HG03095 (cell line): Measurements from ENCODE around the gene PAPLN.

ENCODE experiments used
- ATAC-seq: cut with Tn5 transposase; IDR thresholded peaks from one replicate; pipeline ENCODE4 v1.9.1; 2021; ENCODE audit warnings: moderate library complexity; ENCODE audit not compliant: unreplicated experiment

Gene PAPLN

DNA sequence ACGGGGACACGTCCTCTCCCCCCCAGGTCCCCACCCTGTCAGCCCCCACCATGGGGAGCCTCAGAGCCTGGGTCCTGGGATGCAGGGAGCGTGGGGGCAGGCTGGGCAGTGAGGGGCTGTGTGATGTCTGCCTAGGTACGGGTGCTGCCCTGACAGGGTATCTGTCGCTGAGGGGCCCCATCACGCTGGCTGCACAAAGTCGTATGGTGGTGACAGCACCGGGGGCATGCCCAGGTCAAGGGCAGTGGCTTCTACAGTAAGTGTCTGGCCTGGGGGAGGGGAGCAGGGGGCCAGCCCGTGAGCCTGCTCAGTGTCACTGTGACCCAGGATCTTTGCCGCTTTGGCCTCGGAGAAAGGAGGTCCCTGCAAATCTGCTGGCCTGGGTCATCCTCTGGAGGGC, 23.3 kb downstream of the PAPLN start:
- ATAC-seq: no peak

DNA sequence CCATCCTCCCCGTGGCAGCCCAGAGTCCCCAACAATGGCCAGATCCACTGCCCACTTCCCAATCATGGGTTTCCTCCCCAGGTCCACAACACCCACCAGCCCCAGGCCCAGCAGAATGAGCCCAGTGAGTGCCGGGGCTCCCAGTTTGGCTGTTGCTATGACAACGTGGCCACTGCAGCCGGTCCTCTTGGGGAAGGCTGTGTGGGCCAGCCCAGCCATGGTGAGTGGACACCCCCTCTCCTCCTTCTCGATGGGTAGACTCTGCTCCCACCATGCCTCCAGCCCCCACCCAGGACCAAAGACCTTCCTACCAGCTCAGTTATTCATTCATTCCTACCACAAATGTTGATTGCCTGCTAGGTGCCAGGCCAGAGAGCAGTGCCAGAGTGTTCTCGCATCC, 23.8 kb downstream of the PAPLN start:
- ATAC-seq: no peak

DNA sequence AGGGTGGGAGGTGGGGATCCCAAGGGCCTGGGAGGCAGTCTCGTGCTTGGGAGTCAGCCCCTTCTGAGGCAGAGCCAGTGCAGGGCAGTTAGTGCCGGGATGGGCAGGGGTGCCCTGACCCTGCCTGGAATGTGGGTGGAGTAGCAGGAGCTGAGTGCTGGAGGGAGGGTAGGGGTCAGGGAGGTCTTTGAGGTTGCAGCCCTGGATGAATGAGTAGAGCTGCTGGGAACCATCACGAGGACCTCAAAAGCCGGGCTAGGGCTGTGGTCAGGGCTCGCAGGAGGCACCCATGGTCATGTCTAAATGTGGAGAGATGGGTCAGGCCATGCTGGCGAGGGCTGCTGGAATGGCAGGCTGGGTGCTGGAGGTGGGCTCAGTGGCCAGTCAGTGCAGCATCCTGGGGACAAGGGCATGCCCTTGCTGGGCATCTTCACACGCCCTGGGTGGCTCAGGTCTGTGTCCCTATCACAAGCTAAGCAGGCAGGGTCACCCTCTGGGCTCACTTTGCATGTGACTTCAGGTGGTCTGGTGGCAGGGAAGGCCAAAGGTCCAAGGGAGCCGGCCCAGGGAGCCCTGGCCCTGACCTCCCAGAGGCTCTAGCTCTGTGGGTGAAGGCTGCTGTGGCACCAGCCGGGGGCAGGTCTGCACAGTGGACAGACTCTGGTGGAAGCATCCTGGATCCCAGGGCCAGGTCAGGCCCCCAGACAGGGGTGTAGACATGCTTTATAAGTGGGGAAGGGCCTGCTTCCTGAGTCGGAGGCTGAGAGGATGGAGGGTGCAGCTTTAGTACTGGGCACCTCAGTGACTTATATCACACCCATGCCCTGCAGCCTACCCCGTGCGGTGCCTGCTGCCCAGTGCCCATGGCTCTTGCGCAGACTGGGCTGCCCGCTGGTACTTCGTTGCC, 24.5 kb downstream of the PAPLN start:
- ATAC-seq: no peak

DNA sequence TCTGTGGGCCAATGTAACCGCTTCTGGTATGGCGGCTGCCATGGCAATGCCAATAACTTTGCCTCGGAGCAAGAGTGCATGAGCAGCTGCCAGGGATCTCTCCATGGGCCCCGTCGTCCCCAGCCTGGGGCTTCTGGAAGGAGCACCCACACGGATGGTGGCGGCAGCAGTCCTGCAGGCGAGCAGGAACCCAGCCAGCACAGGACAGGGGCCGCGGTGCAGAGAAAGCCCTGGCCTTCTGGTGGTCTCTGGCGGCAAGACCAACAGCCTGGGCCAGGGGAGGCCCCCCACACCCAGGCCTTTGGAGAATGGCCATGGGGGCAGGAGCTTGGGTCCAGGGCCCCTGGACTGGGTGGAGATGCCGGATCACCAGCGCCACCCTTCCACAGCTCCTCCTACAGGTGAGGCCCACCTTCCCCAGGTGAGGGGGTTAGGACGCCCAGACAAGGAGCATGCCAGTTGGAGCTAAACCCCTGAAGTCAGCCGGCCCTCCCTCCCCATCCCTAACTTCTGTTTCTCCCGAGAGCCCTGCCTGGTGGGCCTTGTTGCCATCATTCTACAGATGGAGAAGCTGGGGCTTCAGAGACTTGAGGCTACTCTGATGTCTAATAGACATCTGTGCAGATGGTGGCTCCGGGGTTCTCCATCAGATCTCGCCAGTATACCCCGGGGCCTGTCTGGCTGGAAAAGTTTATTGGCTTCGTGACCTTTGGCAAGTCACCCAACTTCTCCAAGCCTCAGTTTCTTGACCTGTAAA, 25.3 kb downstream of the PAPLN start:
- no peak for ATAC-seq

DNA sequence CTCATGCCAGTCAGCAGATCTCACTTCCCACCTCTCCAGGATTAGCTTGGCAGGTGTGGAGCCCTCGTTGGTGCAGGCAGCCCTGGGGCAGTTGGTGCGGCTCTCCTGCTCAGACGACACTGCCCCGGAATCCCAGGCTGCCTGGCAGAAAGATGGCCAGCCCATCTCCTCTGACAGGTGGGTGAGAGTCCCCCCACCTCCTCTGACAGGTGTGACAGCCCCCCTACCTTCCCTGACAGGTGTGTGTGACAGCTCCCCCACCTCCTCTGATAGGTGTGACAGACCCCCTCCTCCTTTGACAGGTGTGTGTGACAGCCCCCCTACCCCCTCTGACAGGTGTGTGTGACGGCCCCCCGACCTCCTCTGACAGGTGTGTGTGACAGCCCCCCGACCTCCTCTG, 26.3 kb downstream of the PAPLN start:
- ATAC-seq: no peak

DNA sequence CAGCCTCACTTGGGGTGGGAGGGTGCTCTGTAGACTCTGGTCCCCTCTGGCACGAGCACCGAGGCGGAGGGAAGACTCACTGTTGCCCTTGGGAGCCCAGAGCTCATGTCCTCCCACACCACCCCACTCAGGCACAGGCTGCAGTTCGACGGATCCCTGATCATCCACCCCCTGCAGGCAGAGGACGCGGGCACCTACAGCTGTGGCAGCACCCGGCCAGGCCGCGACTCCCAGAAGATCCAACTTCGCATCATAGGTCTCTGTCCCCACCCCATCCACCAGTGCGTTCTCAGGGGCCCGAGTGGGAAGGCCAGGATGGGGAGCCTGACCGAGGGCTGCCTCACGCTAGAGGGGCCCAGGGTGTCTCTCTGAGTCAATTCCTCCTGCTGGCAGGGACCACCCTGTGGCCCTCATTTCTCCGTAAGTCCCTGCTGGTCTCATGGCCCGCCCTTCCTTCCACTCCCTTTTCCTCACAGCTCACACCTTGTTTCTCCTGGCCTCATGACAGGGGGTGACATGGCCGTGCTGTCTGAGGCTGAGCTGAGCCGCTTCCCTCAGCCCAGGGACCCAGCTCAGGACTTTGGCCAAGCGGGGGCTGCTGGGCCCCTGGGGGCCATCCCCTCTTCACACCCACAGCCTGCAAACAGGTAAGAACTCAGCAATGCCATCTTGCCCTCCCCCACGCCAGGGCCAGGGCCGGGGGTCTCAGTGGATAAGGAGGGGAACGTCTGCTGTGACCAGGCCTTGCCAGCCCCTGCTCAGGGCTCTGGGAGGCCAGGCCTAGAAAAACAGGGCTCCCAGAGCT, 27.0 kb downstream of the PAPLN start:
- ATAC-seq: no peak

DNA sequence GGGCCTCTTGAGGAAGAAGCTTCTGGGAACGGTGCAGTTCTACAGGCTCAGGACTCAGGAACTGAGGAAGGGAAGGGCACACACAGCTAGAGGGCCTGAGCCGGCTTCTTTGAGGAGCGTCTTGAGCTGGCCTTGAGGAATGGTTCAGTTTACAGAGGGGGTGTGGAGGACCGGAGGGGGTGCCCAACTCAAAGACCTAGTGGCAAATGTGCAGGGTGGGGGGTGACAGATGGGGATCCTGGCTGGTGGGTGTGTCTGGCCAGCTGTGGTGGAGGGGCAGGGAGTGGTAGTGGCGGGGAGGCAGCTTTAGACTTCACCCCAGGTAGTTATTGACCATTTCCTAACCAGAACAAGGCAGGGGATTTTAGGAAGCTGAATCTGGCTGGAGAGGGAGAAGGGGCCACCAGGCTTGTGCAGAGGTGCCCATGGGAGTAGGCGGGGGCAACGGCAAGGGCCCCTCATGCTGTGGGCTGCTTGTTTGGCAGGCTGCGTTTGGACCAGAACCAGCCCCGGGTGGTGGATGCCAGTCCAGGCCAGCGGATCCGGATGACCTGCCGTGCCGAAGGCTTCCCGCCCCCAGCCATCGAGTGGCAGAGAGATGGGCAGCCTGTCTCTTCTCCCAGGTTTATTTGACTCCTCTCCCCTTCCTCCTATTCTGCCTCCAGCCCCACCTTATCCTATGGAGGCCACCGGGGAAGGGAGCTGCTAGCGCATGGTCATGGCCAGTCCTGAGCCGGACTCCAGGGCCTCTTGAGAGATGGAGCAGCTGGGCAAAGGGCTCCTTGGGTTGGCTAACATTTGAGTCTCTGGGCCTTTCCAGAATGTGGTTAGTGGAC, 27.8 kb downstream of the PAPLN start:
- ATAC-seq: no peak

DNA sequence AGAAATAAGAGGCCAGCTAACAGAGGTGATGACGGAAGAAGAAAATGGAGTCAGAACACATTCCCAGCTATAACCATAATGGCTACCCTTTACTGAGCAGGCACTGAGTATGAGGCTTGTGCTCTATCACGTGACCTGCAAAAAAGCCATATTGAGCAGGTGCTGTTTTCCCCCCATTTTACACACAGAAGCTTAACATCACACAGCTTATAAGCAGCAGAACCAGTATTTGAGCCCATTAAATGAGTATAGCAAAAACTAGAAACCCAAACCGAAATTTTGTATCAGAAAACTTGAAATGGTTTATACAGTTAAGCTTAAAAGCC, 28.4 kb downstream of the PAPLN start:
- no peak for ATAC-seq

DNA sequence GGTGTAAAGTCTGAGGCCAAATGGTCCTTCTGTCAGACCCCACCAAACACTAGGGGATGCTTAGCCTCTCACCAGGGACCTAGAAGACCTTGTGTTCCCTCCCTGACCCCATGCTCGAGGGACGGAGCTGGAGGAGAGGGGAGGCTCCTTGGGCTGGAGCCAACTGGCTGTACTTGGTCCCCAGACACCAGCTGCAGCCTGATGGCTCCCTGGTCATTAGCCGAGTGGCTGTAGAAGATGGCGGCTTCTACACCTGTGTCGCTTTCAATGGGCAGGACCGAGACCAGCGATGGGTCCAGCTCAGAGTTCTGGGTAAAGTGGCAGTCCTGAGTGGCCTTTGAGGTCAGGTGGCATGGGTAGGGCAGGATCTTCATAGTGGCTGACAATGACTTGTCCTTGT, 29.0 kb downstream of the PAPLN start:
- no peak for ATAC-seq

DNA sequence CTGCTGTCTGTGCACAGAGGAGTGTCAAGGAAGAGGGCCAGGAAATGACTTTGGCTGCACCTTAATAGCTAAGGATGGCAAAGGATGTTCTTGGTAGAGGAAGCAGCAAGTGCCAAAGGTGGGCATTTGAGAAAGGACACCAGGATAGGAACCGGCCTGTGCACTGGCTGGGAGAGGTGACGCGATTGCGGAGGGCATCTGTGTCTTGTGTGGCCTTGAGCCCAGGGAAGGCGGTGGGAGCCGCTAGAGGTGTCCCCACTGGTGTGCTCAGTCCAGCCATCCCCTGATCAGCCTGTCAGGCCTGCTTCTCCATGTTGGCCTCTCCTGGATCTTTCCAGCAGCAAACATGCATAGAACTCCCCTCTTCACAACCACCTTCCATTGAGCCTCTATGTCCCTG, 30.2 kb downstream of the PAPLN start:
- no peak for ATAC-seq

DNA sequence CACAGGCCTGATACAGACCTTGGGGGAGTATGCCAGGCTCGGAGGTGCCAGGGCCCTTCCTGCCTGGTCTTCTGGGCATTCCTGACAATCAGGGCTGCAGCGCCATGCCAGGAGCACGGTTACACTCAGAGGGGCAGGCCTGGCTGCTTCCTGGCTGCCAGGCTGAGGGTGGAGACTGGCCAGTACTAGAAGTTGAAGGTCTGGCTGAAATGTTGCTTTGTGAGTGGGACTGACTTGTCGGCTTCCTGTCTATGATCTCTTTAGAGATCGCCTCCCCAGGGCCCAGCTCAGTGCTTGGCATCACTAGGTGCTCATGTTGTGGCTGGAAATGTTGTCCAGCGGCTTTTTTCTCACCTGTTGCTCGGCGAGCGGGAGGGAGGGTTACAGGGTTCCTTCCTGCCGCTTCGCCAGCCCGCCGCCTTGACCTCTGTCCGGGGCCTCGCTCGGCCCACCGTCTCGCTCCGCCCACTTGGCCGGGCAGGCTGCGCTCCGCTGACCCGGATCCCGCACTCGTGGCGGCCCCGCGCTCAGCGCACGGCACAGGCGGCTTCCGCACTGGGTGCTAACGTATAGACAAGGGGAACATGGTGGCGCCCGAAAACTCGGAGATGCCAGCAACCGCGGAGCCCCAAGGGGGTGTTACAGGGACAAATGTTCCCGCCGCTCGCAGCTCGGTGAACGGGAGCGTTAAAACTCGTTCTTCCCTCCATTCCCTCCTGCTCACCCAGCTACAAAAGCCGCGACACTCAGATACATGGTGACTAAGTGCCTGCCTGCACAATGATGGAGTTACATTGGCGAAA, 32.6 kb downstream of the PAPLN start:
- no peak for ATAC-seq

DNA sequence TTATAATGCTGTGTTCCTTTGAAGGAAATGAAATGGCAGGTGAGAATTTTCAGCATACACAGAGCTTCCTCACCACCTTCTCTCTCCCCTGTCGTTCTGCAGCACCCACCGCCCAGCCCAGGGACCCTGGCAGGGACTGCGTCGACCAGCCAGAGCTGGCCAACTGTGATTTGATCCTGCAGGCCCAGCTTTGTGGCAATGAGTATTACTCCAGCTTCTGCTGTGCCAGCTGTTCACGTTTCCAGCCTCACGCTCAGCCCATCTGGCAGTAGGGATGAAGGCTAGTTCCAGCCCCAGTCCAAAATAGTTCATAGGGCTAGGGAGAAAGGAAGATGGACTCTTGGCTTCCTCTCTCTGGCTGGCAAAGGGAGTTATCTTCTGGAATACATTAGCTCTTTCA, 35.1 kb downstream of the PAPLN start:
- ATAC-seq: no peak

DNA sequence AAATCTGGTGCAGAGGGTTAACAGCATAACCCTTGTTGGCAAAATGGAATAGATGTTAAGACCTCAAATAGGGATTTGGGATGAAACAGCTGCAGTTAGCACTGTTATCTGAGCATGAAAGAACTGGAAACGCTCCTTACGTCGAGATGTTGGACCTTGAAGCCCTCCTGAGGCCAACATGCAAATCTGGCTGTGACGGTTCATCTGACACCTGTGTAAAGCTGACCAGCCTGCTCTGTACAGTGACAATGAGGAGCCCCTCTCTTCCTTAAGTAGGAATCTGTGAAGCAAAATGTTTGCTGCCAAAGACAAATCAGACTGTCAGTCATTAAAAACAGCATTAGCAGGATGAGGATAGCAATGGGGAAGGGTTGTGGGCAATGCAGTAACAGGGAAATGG, 36.5 kb downstream of the PAPLN start:
- no peak for ATAC-seq

DNA sequence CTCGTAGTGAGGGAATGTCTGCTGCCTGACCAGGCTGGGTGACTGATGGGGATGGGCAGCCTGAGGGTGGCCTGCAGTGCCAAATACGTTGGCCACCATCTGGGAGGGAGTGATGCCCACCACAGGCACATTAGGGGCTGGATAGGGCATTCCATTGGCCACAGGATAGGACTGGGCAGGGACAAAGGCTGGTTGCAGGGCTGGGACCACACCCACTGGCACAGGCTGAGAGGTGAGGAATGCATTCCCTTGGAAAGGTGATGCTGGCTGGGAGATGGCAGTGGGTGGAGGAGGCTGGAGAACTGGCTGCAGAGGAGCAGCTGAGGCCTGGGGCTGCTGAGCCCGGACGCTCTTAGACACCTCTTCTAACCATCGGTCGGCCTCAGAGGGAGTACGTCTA, 39.5 kb downstream of the PAPLN start:
- ATAC-seq: no peak

DNA sequence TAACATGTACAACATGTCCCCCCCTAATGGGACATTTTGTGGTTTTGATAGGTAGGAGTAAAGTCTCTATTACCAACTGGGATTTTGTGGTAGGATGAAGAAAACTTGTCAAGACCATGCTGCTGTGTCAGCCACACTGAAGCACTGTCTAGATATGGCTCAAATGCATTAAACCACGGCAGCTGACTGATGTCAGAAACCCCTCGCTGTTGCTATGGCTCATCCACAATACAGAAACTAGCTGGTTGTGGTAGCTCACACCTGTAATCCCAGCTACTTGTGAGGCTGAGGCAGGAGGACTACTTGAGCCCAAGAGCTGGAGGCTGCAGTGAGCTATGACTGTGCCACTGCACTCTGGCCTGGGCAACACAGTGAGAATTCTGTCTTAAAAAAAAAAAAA, 40.1 kb downstream of the PAPLN start:
- no peak for ATAC-seq

DNA sequence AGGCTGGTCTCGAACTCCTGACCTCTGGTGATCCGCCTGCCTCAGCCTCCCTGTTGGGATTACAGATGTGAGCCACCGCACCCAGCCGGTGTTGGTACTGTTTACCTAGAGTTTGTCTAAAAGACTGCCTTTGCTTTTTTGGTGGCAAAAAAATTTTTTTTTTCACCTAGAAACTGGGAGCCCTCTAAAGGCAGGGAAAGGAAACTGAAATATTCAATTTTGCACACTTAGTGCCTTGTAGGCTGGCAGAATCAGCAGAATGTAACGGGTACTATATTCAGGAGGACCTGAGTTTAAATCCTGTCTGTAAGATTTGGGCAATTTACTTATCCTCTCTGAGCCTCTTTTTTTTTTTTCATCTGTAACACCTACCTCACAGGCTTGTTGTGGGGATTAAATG, 43.6 kb downstream of the PAPLN start:
- ATAC-seq: no peak

DNA sequence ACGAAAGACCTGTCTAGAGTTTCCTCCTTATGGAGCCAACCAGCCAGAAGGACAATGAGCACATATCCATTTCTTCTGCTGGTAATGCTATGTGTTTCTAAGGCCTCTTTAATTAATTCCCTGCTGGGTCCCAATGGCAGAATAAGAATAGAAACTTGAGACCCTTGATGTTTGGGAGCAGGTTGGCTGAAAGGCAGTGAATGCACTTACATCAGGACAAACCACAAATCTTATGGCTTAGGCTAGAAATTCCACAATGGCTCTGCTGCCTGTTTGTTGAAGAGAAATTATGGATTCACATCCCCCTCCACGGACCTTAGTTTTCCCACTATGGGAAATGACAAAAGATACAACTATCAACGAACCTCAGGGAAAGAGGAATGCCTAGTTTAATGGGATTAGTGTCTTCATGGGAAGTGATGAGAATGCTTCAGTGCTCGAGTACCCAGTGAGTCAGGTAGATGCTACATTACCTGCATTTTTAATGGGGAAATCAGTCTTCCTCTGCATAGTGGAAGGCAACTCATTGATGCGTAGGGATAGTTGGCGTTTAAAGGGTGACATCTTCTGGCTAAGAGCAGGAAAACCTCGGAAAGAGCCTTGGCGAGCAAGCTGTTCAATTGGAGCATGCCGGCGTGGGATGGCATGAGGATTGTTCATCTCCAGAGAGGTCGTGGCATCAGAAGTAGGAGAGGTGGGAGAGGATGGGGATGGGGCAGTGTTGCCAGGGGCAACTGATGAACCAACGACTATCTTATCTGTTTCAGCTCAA, 46.5 kb downstream of the PAPLN start:
- ATAC-seq: no peak

DNA sequence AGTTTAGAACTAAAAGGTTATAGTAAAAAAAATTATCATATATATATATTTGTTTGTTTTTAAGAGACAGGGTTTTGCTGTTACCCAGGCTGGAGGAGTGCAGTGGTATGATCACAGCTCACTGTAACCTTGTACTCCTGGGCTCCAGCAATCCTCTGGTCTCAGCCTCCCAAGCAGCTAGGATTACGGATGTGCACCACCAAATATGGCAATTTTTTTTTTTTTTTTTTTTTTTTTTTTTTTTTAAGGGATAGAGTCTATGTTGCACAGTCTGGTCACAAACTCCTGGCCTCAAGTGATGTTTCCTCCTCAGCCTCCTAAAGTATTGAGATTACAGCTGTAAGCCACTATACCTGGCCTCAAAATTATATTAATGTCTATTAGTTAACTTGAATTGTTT, 48.7 kb downstream of the PAPLN start:
- ATAC-seq: no peak

DNA sequence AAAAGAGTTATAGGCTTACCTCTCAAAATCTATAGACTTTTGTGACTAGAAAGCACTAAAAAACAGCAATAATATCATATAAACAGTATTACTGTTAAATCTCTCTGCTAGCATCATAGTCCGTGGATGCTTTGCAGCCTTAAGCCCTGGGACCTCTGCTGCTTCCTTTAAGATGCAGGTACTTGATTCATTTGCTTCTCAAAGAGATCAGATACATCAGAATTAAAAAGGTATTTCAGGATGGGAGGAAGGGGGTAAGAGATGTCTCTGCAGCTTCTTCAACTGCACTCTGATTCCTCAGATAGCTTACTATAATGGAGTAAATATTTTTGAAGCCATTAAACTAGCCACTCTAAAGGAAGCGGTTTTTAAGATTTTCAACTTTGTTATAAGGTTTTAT, 49.3 kb downstream of the PAPLN start:
- no peak for ATAC-seq
